NCI-H1694 (cell line): ENCODE data around the gene GMCL1.
"Not testable (repeated sequence)": the region's sequence is repeated elsewhere in the genome, so short reads cannot be mapped to it uniquely, and the experiment has no call there.

Experiments
- DNase-seq: peaks from one replicate; lab custom pipeline; 2025; lab: John Stamatoyannopoulos, UW

The GMCL1 gene

GRCh38 chr2:69807821-69808540 is 21.5 kb upstream of the GMCL1 start:
- DNase-seq, result no peak

GRCh38 chr2:69810550-69810949 is 18.9 kb upstream of the GMCL1 start:
- DNase-seq, result no peak

GRCh38 chr2:69811018-69811417 is 18.4 kb upstream of the GMCL1 start:
- DNase-seq, result no peak

- DNase-seq, result no peak
These were observed 17.9 kb upstream of the GMCL1 start for GRCh38 chr2:69811591-69811990.

- no peak for DNase-seq
These were observed 13.7 kb upstream of the GMCL1 start for GRCh38 chr2:69815717-69816116.

- peak; percentile 92 for DNase-seq
These were observed 12.4 kb upstream of the GMCL1 start for GRCh38 chr2:69816923-69817542.

GRCh38 chr2:69817729-69818501 is 11.5 kb upstream of the GMCL1 start:
- no peak for DNase-seq

- DNase-seq, result no peak
These were observed 1.5 kb upstream of the GMCL1 start for GRCh38 chr2:69827796-69828540.

- DNase-seq, result no peak
These were observed 563 bp upstream of the GMCL1 start for GRCh38 chr2:69828938-69829255.

- no peak for DNase-seq
These were observed 815 bp downstream of the GMCL1 start for GRCh38 chr2:69830045-69830905.

- DNase-seq, result not testable (repeated sequence)
These were observed 1.4 kb downstream of the GMCL1 start for GRCh38 chr2:69830906-69831241.

- no peak for DNase-seq
These were observed 2.0 kb downstream of the GMCL1 start for GRCh38 chr2:69831354-69831905.

- DNase-seq, result no peak
These were observed 4.3 kb downstream of the GMCL1 start for GRCh38 chr2:69833752-69834151.

- DNase-seq, result no peak
These were observed 6.2 kb downstream of the GMCL1 start for GRCh38 chr2:69835666-69836065.

GRCh38 chr2:69836316-69836715 is 6.9 kb downstream of the GMCL1 start:
- no peak for DNase-seq

- no peak for DNase-seq
These were observed 8.1 kb downstream of the GMCL1 start for GRCh38 chr2:69837533-69837932.

- no peak for DNase-seq
These were observed 14.5 kb downstream of the GMCL1 start for GRCh38 chr2:69843993-69844392.

- DNase-seq, result no peak
These were observed 15.1 kb downstream of the GMCL1 start for GRCh38 chr2:69844560-69844959.

GRCh38 chr2:69846182-69847067 is 17.0 kb downstream of the GMCL1 start:
- DNase-seq, result no peak

GRCh38 chr2:69847068-69847828 is 17.8 kb downstream of the GMCL1 start:
- DNase-seq, result no peak
